GM19372 (cell line): ENCODE data around the gene USHBP1.
A peak's percentile ranks its signal among the peaks of the same experiment; 100 is the strongest.
"Not testable (repeated sequence)": the region's sequence is repeated elsewhere in the genome, so short reads cannot be mapped to it uniquely, and the experiment has no call there.

Experiments used
- ATAC-seq: cut with Tn5 transposase; IDR thresholded peaks from one replicate; pipeline ENCODE4 v1.9.1; 2021; ENCODE audit warnings: mild to moderate bottlenecking, low read depth, moderate library complexity; ENCODE audit not compliant: unreplicated experiment

USHBP1 gene

DNA sequence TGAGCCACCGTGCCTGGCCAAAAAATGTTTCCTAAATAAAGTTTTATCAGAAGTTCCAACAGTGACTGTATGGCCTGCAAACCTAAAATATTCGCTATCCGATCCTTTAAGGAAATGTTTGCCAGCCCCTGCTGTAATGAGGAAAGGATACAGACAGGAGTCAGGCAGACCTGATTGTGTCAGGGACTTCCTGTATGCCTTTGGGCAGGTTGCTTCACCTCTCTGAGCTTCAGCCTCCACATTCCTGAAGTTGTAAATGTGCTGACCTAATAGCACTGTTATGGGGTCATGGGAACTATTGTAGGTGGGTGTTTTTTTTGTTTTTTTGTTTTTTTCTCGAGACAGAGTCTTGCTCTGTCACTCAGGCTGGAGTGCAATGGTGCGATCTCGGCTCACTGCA, 32.4 kb upstream of the USHBP1 start:
- ATAC-seq, result no peak

DNA sequence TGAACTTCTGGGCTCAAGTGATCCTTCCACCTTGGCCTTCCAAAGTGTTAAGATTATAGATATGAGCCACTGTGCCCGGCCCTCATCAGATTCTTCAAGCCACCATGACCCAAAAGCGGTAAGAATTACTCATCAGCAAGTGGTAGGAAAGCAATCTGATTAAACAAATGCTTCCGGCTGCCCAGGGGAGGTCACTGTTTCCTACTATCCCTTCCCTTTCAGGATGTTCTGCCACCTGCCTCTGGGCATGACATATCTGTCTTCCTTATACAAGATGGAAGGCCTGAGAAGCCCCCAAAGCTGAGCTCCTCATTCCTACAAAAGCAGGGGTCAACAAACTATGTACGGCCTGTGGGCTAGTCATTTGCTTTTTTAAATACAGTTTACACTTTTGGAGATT, 31.7 kb upstream of the USHBP1 start:
- no peak for ATAC-seq

DNA sequence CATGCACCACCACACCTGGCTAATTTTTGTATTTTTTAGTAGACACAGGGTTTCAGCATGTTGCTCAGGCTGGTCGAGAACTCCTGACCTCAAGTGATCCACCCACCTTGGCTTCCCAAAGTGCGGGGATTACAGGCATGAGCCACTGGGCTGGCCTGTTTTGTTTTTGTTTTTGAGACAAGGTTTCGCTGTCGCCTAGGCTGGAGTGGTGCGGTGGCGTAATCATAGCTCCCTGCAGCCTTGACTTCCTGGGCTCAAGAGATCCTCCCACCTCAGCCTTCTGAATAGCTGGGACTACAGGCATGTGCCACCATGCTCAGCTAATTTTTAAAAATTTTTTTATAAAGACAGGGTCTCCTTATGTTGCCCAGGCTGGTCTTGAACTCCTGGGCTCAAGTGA, 31.0 kb upstream of the USHBP1 start:
- not testable (repeated sequence) for ATAC-seq

DNA sequence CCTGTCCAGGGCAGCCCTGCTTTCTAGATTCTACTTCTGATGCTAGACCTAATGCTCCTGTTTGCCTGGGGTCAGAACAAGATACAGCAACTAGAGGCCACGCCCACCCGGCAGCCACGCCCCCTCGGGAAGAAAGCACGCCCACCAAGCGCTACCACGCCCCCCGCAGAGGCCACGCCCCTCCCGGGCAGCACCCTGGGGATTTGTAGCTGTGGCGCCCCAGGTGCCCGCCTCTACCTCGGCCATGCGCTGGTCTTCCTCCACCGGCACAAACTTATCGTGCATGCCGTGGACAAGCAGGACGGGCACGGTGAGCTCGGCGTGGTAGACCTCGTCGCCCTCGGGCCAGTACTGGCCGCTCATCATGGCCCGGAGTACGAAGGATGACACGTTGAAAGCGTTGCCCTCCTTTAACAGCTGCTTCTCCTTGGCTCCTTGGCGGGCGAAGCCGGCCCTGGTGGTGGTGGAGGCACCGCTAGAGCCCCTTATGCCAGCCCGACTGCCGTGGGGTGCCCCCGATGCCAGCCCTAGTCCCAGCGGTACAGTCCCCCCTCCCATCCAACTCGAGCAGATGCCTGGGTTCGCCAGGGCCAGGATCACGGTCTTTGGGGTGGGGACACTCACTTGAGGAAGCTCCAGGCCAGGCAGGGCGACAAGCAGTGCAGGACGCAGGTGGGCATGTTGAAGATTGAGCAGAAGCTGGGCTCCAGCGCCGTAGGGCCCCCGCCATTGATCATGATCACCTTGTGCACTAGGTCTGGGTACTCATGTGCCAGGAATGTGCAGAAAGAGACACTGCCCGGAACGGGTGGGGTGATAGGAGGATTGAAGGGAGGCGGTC, 29.7 kb upstream of the USHBP1 start:
- no peak for ATAC-seq

DNA sequence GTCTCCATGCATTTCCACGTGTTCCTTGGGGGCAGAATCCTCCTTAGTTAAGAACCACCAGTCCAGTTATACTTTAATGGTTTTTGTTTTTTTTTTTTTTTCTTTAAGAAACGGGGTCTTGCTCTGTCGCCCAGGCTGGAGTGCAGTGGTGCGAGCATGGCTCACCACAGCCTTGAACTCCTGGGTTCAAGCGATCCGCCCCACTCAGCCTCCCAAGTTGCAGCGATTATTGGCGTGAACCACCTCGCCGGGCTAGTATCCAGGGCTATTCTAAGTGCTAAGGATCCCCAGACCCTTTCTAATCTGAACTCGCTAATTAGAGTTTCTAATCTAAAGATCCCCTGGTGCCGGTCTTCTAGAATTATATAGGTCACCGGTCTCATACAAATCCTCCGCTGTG, 29.1 kb upstream of the USHBP1 start:
- no peak for ATAC-seq

DNA sequence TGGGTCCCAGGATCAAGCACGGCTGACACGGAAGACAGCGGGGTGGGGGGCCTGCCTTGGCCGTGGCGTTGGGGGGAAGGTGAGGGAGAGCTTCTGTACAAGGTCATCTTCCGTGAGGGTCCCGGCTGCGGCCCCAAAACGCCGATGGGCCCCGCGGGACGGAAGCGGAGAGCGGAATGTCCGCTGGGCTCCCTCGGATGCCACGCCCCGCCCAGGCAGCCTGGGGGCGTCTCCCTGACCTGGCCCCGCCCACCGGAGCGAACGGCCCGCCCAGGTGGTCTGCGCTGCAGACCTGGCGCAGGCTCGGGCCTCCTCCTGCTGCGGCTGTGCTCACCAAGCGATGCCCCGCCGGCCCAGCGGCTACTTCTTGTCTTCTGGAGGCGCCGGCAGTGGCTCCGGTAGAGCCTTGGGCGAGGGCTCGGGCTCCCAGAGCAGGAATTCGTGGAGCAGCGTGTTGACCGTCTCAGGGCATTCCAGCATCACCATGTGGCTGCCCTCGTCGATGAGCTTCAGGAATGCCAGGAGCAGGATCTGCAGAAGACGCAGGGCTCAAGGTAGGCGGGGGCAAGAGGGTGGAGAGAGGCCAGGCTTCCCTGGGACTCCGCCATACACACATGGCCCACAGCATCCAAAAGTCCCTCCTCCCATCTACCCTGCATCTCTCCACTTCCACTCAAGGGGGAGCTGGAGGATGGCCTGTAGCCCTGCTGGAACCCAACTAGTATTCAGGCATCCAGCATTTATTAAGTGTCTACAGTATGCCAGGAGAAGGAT, 27.9 kb upstream of the USHBP1 start:
- peak; percentile 74 for ATAC-seq

DNA sequence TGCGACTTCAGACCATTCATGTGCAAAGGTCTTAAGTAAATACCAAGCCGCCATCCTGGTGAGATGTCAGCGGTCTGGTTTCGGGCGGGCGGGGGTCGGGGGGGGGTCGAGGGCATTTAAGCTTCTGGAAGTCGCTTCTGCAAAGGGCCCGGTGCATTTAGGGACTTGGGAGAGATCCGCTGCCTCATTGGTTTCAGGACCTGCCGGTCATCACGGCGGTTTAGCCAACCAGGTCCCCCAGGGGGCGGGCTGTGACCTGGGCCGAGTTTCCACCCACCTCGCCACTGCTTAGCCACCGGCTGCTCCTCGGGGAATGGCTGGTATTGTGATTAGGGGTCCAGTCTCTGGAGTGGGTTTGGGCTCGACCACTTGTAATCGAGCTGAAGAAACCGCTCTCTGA, 24.9 kb upstream of the USHBP1 start:
- ATAC-seq, result no peak

DNA sequence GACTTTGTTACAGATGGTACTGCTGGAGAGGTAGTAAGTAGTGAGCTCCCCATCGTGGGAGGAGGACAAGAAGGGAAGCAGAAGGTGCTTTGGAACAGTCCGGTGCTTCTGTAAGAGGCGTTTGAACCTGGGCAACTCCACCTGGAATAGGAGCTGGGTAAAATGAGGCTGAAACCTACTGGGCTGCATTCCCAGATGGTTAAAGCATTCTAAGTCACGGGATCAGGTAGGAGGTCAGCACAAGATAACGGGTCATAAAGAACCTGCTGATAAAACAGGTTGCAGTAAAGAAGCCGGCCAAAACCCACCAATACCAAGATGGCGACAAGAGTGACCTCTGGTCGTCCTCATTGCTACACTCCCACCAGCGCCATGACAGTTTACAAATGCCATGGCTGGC, 22.2 kb upstream of the USHBP1 start:
- no peak for ATAC-seq

DNA sequence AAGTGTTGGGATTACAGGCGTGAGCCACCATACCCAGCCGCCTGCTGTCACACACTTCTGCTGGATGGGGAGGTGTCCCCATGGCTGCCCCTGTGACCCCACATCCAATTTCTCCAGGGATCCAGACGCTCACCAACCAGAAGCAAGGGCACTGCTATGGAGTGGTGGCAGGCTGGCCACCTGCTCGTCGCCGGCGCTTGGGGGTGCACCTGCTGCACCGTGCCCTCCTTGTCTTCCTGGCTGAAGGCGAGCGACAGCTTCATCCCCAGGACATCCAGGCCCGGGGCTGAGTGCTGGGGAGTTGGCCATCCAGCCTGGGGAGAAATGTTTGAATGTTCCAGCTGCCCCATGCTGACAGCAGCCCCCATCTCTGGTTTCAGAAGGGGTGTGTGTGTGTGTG, 21.7 kb upstream of the USHBP1 start:
- no peak for ATAC-seq

DNA sequence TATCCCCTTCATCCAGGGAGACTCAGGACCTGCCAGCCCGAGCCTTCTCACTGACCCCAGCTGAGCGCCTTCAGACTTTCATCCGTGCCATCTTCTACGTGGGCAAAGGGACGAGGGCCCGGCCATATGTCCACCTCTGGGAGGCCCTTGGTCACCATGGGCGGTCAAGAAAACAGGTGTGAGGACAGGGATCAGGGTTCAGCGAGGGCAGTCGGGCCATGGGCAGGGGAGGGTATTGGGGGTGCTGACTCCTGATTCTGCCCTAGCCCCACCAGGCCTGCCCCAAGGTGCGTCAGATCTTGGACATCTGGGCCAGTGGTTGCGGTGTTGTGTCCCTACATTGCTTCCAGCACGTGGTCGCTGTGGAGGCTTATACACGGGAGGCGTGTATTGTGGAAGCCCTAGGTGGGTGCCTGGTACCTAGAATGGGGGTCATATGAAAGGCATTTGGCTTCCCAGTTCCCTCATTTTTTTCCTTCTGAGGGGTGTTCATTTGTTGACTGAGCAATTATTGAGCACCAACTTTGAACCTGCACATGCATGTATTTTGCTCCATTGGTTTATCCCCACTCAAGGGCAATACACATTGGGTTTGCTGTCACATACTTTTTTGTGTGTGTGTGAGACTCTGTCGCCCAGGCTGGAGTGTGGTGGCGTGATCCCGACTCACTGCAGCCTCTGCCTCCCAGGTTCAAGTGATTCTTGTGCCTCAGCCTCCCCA, 21.0 kb upstream of the USHBP1 start:
- ATAC-seq, result no peak

DNA sequence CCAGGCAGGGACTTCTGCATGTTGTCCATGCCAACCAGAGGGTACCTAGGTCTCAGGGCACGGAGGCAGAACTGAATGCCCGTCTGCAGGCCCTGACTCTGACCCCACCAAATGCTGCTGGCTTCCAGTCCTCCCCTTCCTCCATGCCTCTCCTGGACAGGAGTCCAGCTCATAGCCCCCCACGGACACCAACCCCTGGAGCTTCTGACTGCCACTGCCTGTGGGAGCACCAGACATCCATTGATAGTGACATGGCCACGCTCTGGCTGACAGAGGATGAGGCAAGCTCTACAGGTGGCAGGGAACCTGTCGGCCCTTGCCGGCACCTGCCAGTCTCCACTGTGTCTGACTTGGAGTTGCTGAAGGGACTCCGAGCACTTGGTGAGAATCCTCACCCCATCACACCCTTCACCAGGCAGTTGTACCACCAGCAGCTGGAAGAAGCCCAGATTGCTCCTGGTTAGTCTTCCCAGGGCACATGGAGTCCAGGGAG, 19.0 kb upstream of the USHBP1 start:
- ATAC-seq, result no peak

DNA sequence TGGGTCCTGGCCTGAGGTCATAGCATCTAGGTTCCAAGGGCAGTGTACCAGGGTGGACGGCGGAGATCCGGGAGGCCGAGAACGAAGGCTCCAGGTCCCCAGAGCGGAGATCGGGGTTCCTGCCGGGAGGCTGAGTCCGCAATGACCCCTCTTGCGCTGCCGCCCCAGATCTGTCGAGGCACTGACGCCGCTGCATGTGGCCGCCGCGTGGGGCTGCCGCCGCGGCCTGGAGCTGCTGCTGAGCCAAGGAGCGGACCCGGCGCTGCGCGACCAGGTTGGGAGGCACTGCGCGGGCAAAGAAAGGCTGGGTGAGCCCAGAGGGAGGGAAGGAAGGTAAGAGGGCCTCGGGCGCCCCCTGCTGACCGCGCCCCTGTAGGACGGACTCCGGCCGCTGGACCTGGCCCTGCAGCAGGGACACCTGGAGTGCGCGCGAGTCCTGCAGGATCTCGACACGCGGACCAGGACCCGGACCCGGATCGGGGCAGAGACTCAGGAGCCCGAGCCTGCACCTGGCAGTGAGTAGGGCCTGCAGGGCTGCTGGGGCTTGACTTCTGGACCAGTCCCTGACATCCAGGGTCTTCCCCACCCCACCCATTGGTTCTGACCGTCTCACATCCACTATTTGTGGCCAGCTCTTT, 18.1 kb upstream of the USHBP1 start:
- peak; percentile 48 for ATAC-seq

DNA sequence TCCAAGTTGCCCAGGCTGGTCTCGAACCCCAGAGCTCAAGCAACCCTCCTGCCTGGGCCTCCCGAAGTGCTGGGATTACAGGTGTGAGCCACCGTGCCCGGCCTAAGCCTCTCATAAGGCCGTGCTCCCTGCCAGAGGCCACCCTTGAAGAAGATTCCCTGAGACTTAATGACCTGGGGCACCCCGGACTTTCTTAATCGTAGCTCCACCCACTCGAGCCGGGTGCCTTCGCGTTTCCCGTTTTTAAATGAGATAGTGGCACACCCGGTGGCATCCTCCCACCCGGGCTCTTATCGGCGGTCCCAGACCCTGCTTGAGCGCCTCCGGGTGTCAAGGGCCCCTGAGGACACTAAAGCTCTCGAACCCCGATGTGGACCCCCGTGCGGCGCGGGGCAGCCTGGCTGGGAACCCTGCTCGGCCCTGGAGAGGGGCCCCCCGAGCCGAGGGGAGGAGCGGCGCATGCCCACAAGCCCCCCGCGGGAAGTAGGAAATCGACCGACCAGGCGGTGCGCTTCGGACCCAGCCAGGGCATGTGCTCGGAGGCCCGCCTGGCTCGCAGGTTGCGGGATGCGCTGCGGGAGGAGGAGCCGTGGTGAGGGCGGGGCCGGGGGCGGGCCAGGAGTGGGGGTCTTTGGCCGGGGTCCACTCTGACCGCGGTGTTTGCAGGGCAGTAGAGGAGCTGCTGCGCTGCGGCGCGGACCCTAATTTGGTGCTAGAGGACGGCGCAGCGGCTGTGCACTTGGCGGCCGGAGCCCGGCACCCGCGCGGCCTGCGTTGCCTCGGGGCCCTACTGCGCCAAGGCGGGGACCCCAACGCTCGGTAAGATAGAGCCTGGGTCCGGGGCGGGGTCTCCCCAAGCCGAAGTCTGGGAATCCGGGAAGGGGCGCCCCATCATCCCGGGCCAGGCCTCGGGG, 17.1 kb upstream of the USHBP1 start, which contains the start of gene ANKLE1:
Gene ANKLE1 (plus strand): TSS at position 511 of the 914 bp plus-strand sequence. CDS start 20 bp downstream, at position 531.
- ATAC-seq, result peak; percentile 51

DNA sequence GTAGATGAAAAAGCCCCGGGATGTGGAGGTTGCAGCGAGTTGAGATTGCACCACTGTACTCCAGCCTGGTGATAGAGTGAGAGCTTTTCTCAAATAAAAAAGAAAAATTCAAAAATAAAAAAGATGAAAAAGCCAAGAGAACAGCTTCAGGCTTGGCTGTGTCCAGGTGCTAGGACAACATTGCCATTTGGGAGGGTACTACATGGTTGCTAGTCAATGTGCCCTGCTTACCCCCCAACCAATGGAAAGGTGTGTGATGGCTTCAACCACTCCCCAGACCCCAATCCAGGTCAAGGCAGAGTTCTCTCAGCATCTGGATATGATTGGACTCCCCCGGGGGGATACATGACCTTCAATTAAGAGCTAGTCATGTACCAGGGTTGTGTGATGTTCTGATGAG, 14.9 kb upstream of the USHBP1 start:
- ATAC-seq, result no peak

DNA sequence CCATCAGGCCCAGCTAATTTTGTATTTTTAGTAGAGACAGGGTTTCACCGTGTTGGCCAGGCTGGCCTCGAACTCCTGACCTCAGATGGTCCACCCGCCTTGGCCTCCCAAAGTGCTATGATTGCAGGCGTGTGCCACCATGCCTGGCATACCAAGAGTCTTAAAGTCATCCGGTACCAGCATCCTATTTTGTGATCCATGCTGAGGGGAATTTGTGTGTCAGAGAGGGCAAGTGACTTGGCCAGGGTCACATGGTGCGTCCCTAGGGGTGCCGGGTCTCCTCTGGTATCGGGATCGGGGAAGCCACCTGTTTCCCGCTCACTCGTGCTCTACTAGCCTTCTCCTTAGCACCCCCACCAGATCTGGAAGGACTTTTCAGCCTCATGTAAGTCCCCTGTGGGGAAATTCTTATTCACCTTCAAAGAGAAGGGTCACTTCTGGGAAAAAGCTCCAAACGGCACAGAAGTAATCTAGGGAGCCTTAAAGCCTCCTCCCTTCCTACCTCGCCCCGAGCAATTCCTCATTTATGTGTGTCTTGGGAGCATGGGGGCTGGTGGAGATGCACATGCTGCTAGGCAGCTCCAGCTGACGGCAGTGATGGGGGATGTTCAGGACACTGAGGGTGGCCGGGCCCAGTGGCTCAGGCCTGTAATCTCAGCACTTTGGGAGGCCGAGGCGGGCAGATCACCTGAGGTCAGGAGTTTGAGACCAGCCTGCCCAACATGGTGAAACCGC, 11.1 kb upstream of the USHBP1 start:
- no peak for ATAC-seq

DNA sequence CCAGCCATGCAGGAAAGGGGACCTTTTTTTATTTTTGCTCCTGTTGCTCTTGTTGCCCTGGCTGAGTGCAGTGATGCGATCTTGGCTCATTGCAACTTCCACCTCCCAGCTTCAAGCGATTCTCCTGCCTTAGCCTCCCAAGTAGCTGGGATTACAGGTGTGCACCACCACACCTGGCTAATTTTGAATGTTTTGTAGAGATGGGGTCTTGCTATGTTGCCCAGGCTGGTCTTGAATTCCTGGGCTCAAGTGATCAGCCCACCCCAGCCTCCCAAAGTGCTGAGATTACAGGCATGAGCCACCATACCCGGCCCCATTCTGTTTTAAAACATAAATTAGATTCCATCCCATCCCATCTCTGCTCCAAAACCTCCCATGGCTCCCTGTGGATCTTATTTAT, 10.3 kb upstream of the USHBP1 start:
- ATAC-seq, result not testable (repeated sequence)

DNA sequence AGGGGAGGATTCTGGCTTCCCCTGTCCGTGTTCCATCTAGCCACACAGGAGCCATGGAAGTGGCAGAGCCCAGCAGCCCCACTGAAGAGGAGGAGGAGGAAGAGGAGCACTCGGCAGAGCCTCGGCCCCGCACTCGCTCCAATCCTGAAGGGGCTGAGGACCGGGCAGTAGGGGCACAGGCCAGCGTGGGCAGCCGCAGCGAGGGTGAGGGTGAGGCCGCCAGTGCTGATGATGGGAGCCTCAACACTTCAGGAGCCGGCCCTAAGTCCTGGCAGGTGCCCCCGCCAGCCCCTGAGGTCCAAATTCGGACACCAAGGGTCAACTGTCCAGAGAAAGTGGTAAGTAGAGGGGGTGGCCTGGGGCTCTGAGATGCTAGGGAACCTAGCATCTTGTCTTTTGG, 4.2 kb upstream of the USHBP1 start:
- no peak for ATAC-seq

DNA sequence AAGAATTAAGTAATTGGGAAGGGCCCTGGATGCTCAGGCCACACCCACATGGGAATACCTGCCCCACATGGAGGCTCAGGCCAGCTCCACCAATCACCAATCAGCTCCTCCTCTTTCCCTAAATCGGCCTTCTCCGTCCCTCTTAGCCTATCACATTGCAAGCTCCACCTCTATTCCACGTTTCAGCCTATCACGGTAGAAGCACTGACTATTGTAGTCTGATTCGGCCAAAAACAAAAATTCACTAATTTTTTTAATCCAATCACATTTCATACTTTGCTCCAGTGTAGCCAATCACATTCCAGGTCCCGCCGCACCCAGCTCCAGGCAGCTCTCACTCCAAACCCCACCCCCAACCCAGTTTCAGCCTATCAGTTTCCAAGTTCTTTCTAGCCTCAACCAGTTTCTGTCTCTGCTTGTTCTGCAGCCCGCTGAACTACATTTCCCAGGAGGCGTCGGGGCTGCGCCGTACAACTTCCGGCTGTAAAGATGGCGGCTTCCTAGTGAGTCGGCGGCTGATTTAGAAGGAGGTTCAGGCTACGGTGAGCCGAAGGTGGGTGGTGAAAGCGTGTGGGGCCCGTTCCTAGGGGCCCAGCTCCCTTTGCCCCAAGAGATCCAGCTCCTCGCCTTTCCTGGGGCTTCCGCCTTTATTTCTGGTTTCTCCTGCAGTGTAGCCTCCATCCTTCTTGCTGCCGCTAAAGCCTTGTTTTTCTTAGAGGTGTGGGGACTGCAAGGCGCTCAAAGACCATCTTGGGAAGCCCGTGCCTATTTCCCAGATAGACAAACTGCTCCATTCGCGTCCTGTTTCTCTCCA, 2.6 kb upstream of the USHBP1 start, which contains the start of gene BABAM1:
Gene BABAM1 (plus strand): TSS at position 469 of the 814 bp plus-strand sequence. CDS start 1,364 bp downstream, outside the sequence.
- peak; percentile 89 for ATAC-seq
